Naive thymus-derived CD4-positive, alpha-beta T cell (primary cell): ENCODE data around the gene LZTR1. TPM values are rescaled to one million over a fixed set of nuclear protein-coding genes. Genes with fewer than 3 reads are reported as not detected.

Experiments used
- ATAC-seq: fragments of 150-1000 bp; cut with Tn5 transposase; 2 replicates; pipeline ENCODE4 v1.10.0; 2021; ENCODE audit warnings: mild to moderate bottlenecking, moderate library complexity
- CTCF ChIA-PET: fragments of 350-600 bp; sonication (Branson Sonifier 250); formaldehyde crosslinking; loops from one replicate; lab custom pipeline; 2021; ENCODE audit warnings: antibody characterized with exemption; lab: Charles Lee
- POLR2A ChIA-PET: fragments of 350-600 bp; sonication (Branson Sonifier 250); formaldehyde crosslinking; loops from one replicate; lab custom pipeline; 2021; ENCODE audit warnings: antibody characterized with exemption, inconsistent platforms; lab: Charles Lee
- DNase-seq, 9 donors: peaks; one replicate each; pipeline versions ENCODE4 v3.0.0 to v3.0.0-alpha.2; 2020 to 2022; ENCODE audit warnings: mixed read lengths in 1 of 9
- H3K27ac ChIP-seq: one replicate; pipeline ENCODE4 v1.7.0; 2013; ENCODE audit warnings: mild to moderate bottlenecking, low read depth, low read length, moderate library complexity
- H3K27me3 ChIP-seq, 2 donors: one replicate each; pipeline ENCODE4 v1.7.0; 2013; ENCODE audit warnings: low read length in 2 of 2, mild to moderate bottlenecking in 2 of 2, moderate library complexity in 2 of 2; ENCODE audit not compliant: control insufficient read depth in 2 of 2, insufficient read depth in 2 of 2
- H3K36me3 ChIP-seq, 3 experiments: 1 replicate in 2 of 3; 2 replicates in 1 of 3; pipeline ENCODE4 v1.7.0; 2013; ENCODE audit warnings: low read length in 3 of 3, mild to moderate bottlenecking in 3 of 3, moderate library complexity in 1 of 3; ENCODE audit not compliant: insufficient read depth in 3 of 3, control insufficient read depth in 2 of 3
- H3K4me1 ChIP-seq, 2 donors: one replicate each; pipeline ENCODE4 v1.7.0; 2013; ENCODE audit warnings: low read length in 2 of 2, mild to moderate bottlenecking in 2 of 2, moderate library complexity in 1 of 2; ENCODE audit not compliant: control insufficient read depth in 2 of 2, insufficient read depth in 2 of 2
- H3K4me3 ChIP-seq: 2 replicates; pipeline ENCODE4 v1.7.0; 2013; ENCODE audit warnings: mild to moderate bottlenecking, low read length
- H3K9me3 ChIP-seq, 3 experiments: 1 replicate in 2 of 3; 2 replicates in 1 of 3; pipeline ENCODE4 v1.7.0; 2013; ENCODE audit warnings: low read length in 3 of 3; ENCODE audit not compliant: control insufficient read depth in 2 of 3
- H3K27ac Mint-ChIP-seq, 9 donors: one replicate each; pipeline ENCODE4 v1.8.0; 2020 to 2022; ENCODE audit warnings: mixed read lengths in 9 of 9, mild to moderate bottlenecking in 8 of 9, moderate library complexity in 5 of 9, inconsistent platforms in 2 of 9
- H3K27me3 Mint-ChIP-seq, 5 donors: one replicate each; pipeline ENCODE4 v1.8.0; 2021 to 2022; ENCODE audit warnings: mixed read lengths in 5 of 5, mild to moderate bottlenecking in 1 of 5
- H3K36me3 Mint-ChIP-seq, 5 donors: one replicate each; pipeline ENCODE4 v1.8.0; 2020 to 2022; ENCODE audit warnings: mixed read lengths in 5 of 5, mild to moderate bottlenecking in 3 of 5, inconsistent platforms in 1 of 5
- H3K4me1 Mint-ChIP-seq, 7 donors: one replicate each; pipeline ENCODE4 v1.8.0; 2020 to 2022; ENCODE audit warnings: mixed read lengths in 7 of 7, mild to moderate bottlenecking in 3 of 7, inconsistent platforms in 1 of 7
- H3K4me3 Mint-ChIP-seq, 10 donors: one replicate each; pipeline ENCODE4 v1.8.0; 2020 to 2022; ENCODE audit warnings: mild to moderate bottlenecking in 10 of 10, mixed read lengths in 10 of 10, moderate library complexity in 6 of 10, inconsistent platforms in 2 of 10
- H3K9me3 Mint-ChIP-seq, 11 donors: one replicate each; pipeline ENCODE4 v1.8.0; 2020 to 2022; ENCODE audit warnings: mixed read lengths in 11 of 11, mild to moderate bottlenecking in 4 of 11, inconsistent platforms in 1 of 11, moderate library complexity in 1 of 11
- intact Hi-C, 2 donors: fragments of 100-400 bp; cut with micrococcal nuclease; formaldehyde crosslinking; loops; one replicate each; pipeline ENCODE4 v1.15.1; 2023
- polyA plus RNA-seq, 2 donors: library from polyadenylated mRNA; unstranded; fragments of 300-500 nt; fragmentation: Illumina TruSeq; gene quantifications; one replicate each; pipeline ENCODE4 v1.2.3, GENCODE V29; 2021
- total RNA-seq, 6 experiments: library from RNA in 5 of 6; stranded (reverse) in 5 of 6; gene quantifications; 1 replicate in 5 of 6; 2 replicates in 1 of 6; pipeline ENCODE4 v1.2.3 and lab custom pipeline; 2021 to 2026

LZTR1 gene
- total and polyA plus RNA-seq, 7 experiments from 2014 or later, result 11.4 to 104 (median 71.2) TPM

- Histone ChIP-seq H3K4me3 (no peak overlapping the region), H3K27me3 (peaks cover 0 to 9% of the 10 kb centered on the region in 2 donors), H3K4me1 (peaks cover 3 to 6% of the 10 kb centered on the region in 2 donors), H3K27ac (no peak overlapping the region), H3K9me3 (no peaks in the 10 kb centered on the region), H3K36me3 (no peaks in the 10 kb centered on the region)
- ChIA-PET CTCF (interaction anchor here (0.7 to 1.2 kb wide), 5 partner anchors 11 to 145 kb away, joined by 3 to 6 read pairs (median 3); no protein-coding TSS in a partner anchor), POLR2A (interaction anchor here (0.7 kb wide), 1 partner anchor 24 kb away, joined by 3 read pairs; no protein-coding TSS in a partner anchor)
- Mint-ChIP-seq H3K4me3 (no peak overlapping the region), H3K36me3 (no peaks in the 10 kb centered on the region), H3K9me3 (peaks cover 0 to 1% (median 0%) of the 10 kb centered on the region in 11 donors), H3K27me3 (peaks cover 20 to 46% (median 24%) of the 10 kb centered on the region in 5 donors), H3K4me1 (peaks cover 0 to 25% (median 21%) of the 10 kb centered on the region in 7 donors), H3K27ac (no peak overlapping the region)
- ATAC-seq, result no peak
- intact Hi-C loops, result loop anchor here in 1 of 2 donors (5.0 to 10.0 kb wide), 2 partner anchors 42 to 155 kb away; partner anchors contain the start of gene THAP7
- DNase-seq, result no peak
Measured at GRCh38 chr22:20959578-20960461, 22.3 kb upstream of the LZTR1 start.

- Histone ChIP-seq H3K27ac (no peak overlapping the region), H3K36me3 (no peaks in the 10 kb centered on the region), H3K27me3 (peaks cover 0 to 9% of the 10 kb centered on the region in 2 donors), H3K4me3 (no peak overlapping the region), H3K9me3 (no peaks in the 10 kb centered on the region), H3K4me1 (peaks cover 3 to 6% of the 10 kb centered on the region in 2 donors)
- Mint-ChIP-seq H3K9me3 (peaks cover 0 to 1% (median 0%) of the 10 kb centered on the region in 11 donors), H3K27me3 (peaks cover 20 to 49% (median 24%) of the 10 kb centered on the region in 5 donors), H3K36me3 (no peaks in the 10 kb centered on the region), H3K4me1 (peaks cover 0 to 27% (median 21%) of the 10 kb centered on the region in 7 donors), H3K27ac (no peak overlapping the region), H3K4me3 (no peak overlapping the region)
- ChIA-PET POLR2A (no interaction called here), CTCF (interaction anchor here (1.2 kb wide), 1 partner anchor 12 kb away, joined by 3 read pairs; no protein-coding TSS in a partner anchor)
- ATAC-seq (no peak), DNase-seq (no peak)
- intact Hi-C loops, result loop anchor here in 1 of 2 donors (5.0 to 10.0 kb wide), 2 partner anchors 42 to 154 kb away; partner anchors contain the start of gene THAP7
Measured at GRCh38 chr22:20960609-20961008, 21.5 kb upstream of the LZTR1 start.

DNA sequence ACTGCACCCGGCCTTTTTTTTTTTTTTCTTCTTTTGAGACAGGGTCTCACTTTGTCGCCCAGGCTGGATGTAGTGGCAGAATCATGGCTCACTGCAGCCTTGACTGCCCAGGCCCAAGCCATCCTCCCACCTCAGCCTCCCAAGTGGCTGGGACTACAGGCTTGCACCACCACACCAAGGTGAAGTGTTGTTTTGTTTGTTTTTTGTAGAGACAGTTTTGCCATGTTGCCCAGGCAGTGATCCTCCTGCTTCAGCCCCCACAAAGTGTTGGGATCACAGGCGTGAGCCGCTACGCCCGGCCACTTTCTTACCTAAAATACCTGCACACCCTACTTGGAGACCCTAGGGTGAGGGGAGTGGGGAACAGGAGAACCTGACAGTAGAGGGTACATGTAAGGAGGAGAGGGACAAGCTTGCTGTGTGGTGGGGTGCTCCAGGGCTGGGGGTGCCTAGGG, 19.6 kb upstream of the LZTR1 start:
- no peak for ATAC-seq
- H3K27me3 Mint-ChIP-seq, result peaks cover 13 to 46% (median 20%) of the 10 kb centered on the region in 5 donors
- ChIA-PET CTCF (interaction anchor here (0.6 to 0.7 kb wide), 4 partner anchors 14 to 130 kb away, joined by 3 to 5 read pairs (median 4); no protein-coding TSS in a partner anchor), POLR2A (no interaction called here)
- Histone ChIP-seq H3K4me1 (no peaks in the 10 kb centered on the region), H3K4me3 (no peak overlapping the region), H3K27me3 (no peaks in the 10 kb centered on the region), H3K9me3 (no peaks in the 10 kb centered on the region), H3K36me3 (no peaks in the 10 kb centered on the region), H3K27ac (no peak overlapping the region)
- no peak overlapping the region for H3K27ac Mint-ChIP-seq
- intact Hi-C loops, result loop anchor here in 1 of 2 donors (1.0 to 10.0 kb wide), 3 partner anchors 40 to 152 kb away; partner anchors contain the start of gene THAP7
- no peak for DNase-seq
- H3K4me1 Mint-ChIP-seq, result peaks cover 0 to 22% (median 17%) of the 10 kb centered on the region in 7 donors
- H3K9me3 Mint-ChIP-seq, result peaks cover 0 to 1% (median 0%) of the 10 kb centered on the region in 11 donors
- no peak overlapping the region for H3K4me3 Mint-ChIP-seq
- H3K36me3 Mint-ChIP-seq, result no peaks in the 10 kb centered on the region

- ChIA-PET CTCF (no interaction called here), POLR2A (no interaction called here)
- H3K27ac Mint-ChIP-seq, result peak overlapping the region in 2 of 9 donors; percentile 3 to 23
- peaks cover 0 to 1% (median 0%) of the 10 kb centered on the region in 11 donors for H3K9me3 Mint-ChIP-seq
- H3K4me3 Mint-ChIP-seq, result peak overlapping the region in 8 of 10 donors; percentile 15 to 84 (median 56)
- peaks cover 5 to 37% (median 14%) of the 10 kb centered on the region in 5 donors for H3K27me3 Mint-ChIP-seq
- Histone ChIP-seq H3K36me3 (no peaks in the 10 kb centered on the region), H3K27ac (no peak overlapping the region), H3K4me1 (no peaks in the 10 kb centered on the region), H3K4me3 (no peak overlapping the region), H3K9me3 (no peaks in the 10 kb centered on the region), H3K27me3 (no peaks in the 10 kb centered on the region)
- DNase-seq (no peak), ATAC-seq (no peak)
- intact Hi-C loops, result loop anchor here in 1 of 2 donors (5.0 to 10.0 kb wide), 2 partner anchors 39 to 151 kb away; partner anchors contain the start of gene THAP7
- peaks cover 0 to 17% (median 12%) of the 10 kb centered on the region in 7 donors for H3K4me1 Mint-ChIP-seq
- no peaks in the 10 kb centered on the region for H3K36me3 Mint-ChIP-seq
Measured at GRCh38 chr22:20963201-20964052, 18.7 kb upstream of the LZTR1 start.

GRCh38 chr22:20964090-20964798, 17.9 kb upstream of the LZTR1 start:
- peak overlapping the region; percentile 7 for H3K27ac ChIP-seq
- ATAC-seq, result no peak
- H3K4me3 Mint-ChIP-seq, result peak overlapping the region; percentile 72 to 88 (median 82)
- H3K9me3 Mint-ChIP-seq, result peaks cover 0 to 1% (median 0%) of the 10 kb centered on the region in 11 donors
- intact Hi-C loops, result loop anchor here in 1 of 2 donors (5.0 to 10.0 kb wide), 2 partner anchors 38 to 151 kb away; partner anchors contain the start of gene THAP7
- DNase-seq, result no peak
- H3K4me1 Mint-ChIP-seq, result peaks cover 0 to 17% (median 12%) of the 10 kb centered on the region in 7 donors
- ChIA-PET CTCF (no interaction called here), POLR2A (no interaction called here)
- H3K4me1 ChIP-seq, result no peaks in the 10 kb centered on the region
- no peaks in the 10 kb centered on the region for H3K27me3 ChIP-seq
- H3K36me3 ChIP-seq, result no peaks in the 10 kb centered on the region
- H3K27ac Mint-ChIP-seq, result peak overlapping the region in 6 of 9 donors; percentile 3 to 78 (median 32)
- peaks cover 4 to 33% (median 11%) of the 10 kb centered on the region in 5 donors for H3K27me3 Mint-ChIP-seq
- no peaks in the 10 kb centered on the region for H3K9me3 ChIP-seq
- H3K36me3 Mint-ChIP-seq, result no peaks in the 10 kb centered on the region
- no peak overlapping the region for H3K4me3 ChIP-seq
